ENCODE data around the gene MRPL40. TPM values are rescaled to one million over a fixed set of nuclear protein-coding genes. Genes with fewer than 3 reads are reported as not detected.

The MRPL40 gene
- total RNA-seq, 2 donors from 2014 or later: 28.6 to 54.3 TPM

GRCh38 chr22:19422440-19423301 is 9.7 kb upstream of the MRPL40 start:
- H3K9me3 ChIP-seq: no peaks in the 10 kb centered on the region
- no peaks in the 10 kb centered on the region for H3K4me1 ChIP-seq (replicated peaks)
- intact Hi-C loops (cut with DNase I): no loop called here
- H3K27me3 ChIP-seq (replicated peaks; ENCODE audit: insufficient read depth): no peaks in the 10 kb centered on the region
- WGBS: 84% methylated on average over 11 of the region's 11 CpGs
- H3K4me3 ChIP-seq: no peak overlapping the region
- DNase-seq (ENCODE audit: low spot score): no peak
- no peak for TF ChIP-seq POLR2A (IDR thresholded peaks at IDR 0.05)
- no peak for TF ChIP-seq CTCF (IDR thresholded peaks at IDR 0.05)
- no peak for TF ChIP-seq POLR2AphosphoS5 (IDR thresholded peaks at IDR 0.05)
- H3K36me3 ChIP-seq: no peaks in the 10 kb centered on the region
- H3K27ac ChIP-seq: no peak overlapping the region

GRCh38 chr22:19424186-19424500 is 8.2 kb upstream of the MRPL40 start:
- TF ChIP-seq POLR2A (IDR thresholded peaks at IDR 0.05) (no peak), CTCF (IDR thresholded peaks at IDR 0.05) (no peak), POLR2AphosphoS5 (IDR thresholded peaks at IDR 0.05) (no peak)
- WGBS: 90% methylated on average over 3 of the region's 3 CpGs
- Histone ChIP-seq H3K27ac (no peak overlapping the region), H3K27me3 (replicated peaks; ENCODE audit: insufficient read depth) (no peaks in the 10 kb centered on the region), H3K4me1 (replicated peaks) (no peaks in the 10 kb centered on the region), H3K9me3 (no peaks in the 10 kb centered on the region), H3K36me3 (no peaks in the 10 kb centered on the region), H3K4me3 (no peak overlapping the region)
- DNase-seq (ENCODE audit: low spot score): no peak
- intact Hi-C loops (cut with DNase I): no loop called here

GRCh38 chr22:19429950-19430889 is 2.1 kb upstream of the MRPL40 start:
- Histone ChIP-seq H3K9me3 (no peaks in the 10 kb centered on the region), H3K27me3 (replicated peaks; ENCODE audit: insufficient read depth) (no peaks in the 10 kb centered on the region), H3K36me3 (peaks cover 0 to under 1% of the 10 kb centered on the region in 2 donors), H3K4me1 (replicated peaks) (peaks cover 20% of the 10 kb centered on the region), H3K27ac (peak overlapping the region in 1 of 2 donors; percentile 40), H3K4me3 (peak overlapping the region; percentile 59 to 77)
- no peak for DNase-seq (ENCODE audit: low spot score)
- intact Hi-C loops (cut with DNase I): loop anchor here (5.0 kb wide), 1 partner anchor 248 kb away; no protein-coding TSS in a partner anchor
- WGBS: 19% methylated on average over 12 of the region's 12 CpGs
- TF ChIP-seq POLR2AphosphoS5 (IDR thresholded peaks at IDR 0.05) (no peak), POLR2A (IDR thresholded peaks at IDR 0.05) (no peak), CTCF (IDR thresholded peaks at IDR 0.05) (no peak)

GRCh38 chr22:19430890-19431541 is 1.3 kb upstream of the MRPL40 start:
- under 1% methylated on average over 42 of the region's 53 CpGs for WGBS
- no peaks in the 10 kb centered on the region for H3K9me3 ChIP-seq
- DNase-seq (ENCODE audit: low spot score): peak; percentile 12
- H3K27ac ChIP-seq: peak overlapping the region; percentile 40 to 45
- peak overlapping the region; percentile 59 to 77 for H3K4me3 ChIP-seq
- H3K27me3 ChIP-seq (replicated peaks; ENCODE audit: insufficient read depth): no peaks in the 10 kb centered on the region
- TF ChIP-seq POLR2A (IDR thresholded peaks at IDR 0.05) (no peak), CTCF (IDR thresholded peaks at IDR 0.05) (no peak), POLR2AphosphoS5 (IDR thresholded peaks at IDR 0.05) (no peak)
- peaks cover 20% of the 10 kb centered on the region for H3K4me1 ChIP-seq (replicated peaks)
- peaks cover 0 to 8% of the 10 kb centered on the region in 2 donors for H3K36me3 ChIP-seq
- intact Hi-C loops (cut with DNase I): loop anchor here (5.0 kb wide), 1 partner anchor 249 kb away; no protein-coding TSS in a partner anchor

All from prostate gland (tissue), 2 donors.